ENCODE results near the gene TDRD1. TPM values are rescaled to one million over a fixed set of nuclear protein-coding genes. Genes with fewer than 3 reads are reported as not detected.

The TDRD1 gene
- total RNA-seq, 1 donor from 2014 or later, result 2.1 TPM

DNA sequence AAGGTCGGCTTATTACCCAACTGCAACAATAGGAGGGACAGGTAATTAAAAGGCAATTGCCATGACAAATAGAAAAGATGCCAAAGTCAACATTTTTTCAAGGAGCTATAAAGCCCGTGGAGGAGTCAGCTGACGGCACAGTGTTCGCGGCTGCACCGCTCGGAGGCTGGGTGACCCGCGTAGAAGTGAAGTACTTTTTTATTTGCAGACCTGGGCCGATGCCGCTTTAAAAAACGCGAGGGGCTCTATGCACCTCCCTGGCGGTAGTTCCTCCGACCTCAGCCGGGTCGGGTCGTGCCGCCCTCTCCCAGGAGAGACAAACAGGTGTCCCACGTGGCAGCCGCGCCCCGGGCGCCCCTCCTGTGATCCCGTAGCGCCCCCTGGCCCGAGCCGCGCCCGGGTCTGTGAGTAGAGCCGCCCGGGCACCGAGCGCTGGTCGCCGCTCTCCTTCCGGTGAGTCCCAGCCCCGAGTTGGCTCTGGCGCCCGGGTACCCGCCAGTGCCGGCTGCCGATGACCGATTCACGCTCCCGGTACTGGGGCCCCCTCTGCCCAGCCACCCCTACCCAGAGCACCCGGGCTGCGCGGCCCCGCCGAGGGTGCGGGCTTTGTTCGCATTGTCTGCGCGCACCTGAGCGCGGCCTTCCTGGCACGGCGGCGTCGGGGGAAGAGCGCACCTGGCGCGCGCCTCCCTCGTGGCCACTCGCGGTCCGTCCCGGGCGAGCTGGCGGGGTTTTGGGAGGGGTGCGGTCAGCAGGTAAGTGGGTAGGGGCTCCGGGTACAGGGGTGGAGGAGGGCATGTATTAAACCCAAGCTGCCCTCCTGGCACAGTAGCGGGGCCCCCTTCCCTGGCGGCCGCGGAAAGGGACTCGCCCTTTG, 60.2 kb downstream of the TDRD1 start, which contains the start of gene VWA2:
Gene VWA2 (plus strand): TSS at position 138 of the 877 bp plus-strand sequence. CDS start 9,460 bp downstream, outside the sequence.
- FAIRE-seq, result no peak
- Histone ChIP-seq H3K27me3 (ENCODE audit: control insufficient read depth, insufficient read depth, low read length) (no peaks in the 10 kb centered on the region), H3K4me3 (ENCODE audit: low read depth, low read length) (peak within 1 kb of the TSS; percentile 50), H3K36me3 (ENCODE audit: control insufficient read depth, insufficient read depth, low read length) (no peaks in the 10 kb centered on the region)
- no peak for DNase-seq (ENCODE audit: low read depth)
- TF ChIP-seq, protein P1, sequence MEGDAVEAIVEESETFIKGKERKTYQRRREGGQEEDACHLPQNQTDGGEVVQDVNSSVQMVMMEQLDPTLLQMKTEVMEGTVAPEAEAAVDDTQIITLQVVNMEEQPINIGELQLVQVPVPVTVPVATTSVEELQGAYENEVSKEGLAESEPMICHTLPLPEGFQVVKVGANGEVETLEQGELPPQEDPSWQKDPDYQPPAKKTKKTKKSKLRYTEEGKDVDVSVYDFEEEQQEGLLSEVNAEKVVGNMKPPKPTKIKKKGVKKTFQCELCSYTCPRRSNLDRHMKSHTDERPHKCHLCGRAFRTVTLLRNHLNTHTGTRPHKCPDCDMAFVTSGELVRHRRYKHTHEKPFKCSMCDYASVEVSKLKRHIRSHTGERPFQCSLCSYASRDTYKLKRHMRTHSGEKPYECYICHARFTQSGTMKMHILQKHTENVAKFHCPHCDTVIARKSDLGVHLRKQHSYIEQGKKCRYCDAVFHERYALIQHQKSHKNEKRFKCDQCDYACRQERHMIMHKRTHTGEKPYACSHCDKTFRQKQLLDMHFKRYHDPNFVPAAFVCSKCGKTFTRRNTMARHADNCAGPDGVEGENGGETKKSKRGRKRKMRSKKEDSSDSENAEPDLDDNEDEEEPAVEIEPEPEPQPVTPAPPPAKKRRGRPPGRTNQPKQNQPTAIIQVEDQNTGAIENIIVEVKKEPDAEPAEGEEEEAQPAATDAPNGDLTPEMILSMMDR (IDR thresholded peaks at IDR 0.05; ENCODE audit: insufficient read depth, low read length, severe bottlenecking), result peak; percentile 32

DNA sequence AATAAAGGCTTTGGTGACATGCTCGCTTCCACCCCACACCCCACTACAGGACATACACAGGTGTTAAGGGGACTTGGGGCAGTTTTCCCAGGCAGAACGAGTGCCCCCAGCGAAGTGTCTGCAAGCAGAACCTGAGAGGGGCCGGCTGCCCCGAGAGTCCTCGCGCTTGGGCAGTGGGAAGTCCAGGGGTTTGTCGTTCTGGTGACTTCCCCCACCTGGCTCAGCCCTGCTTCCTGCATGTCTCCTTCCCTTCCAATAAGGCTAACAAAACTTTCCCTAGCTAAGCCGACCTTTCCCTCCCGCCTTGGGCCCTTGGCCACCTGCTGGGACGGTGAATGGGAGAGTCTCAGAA, 60.8 kb downstream of the TDRD1 start:
- TF ChIP-seq, protein P1 (IDR thresholded peaks at IDR 0.05; ENCODE audit: insufficient read depth, low read length, severe bottlenecking), result no peak
- DNase-seq (ENCODE audit: low read depth) (no peak), FAIRE-seq (no peak)
- no peaks in the 10 kb centered on the region for H3K36me3 ChIP-seq (ENCODE audit: control insufficient read depth, insufficient read depth, low read length)
- no peaks in the 10 kb centered on the region for H3K27me3 ChIP-seq (ENCODE audit: control insufficient read depth, insufficient read depth, low read length)
- peak overlapping the region; percentile 50 for H3K4me3 ChIP-seq (ENCODE audit: low read depth, low read length)

DNA sequence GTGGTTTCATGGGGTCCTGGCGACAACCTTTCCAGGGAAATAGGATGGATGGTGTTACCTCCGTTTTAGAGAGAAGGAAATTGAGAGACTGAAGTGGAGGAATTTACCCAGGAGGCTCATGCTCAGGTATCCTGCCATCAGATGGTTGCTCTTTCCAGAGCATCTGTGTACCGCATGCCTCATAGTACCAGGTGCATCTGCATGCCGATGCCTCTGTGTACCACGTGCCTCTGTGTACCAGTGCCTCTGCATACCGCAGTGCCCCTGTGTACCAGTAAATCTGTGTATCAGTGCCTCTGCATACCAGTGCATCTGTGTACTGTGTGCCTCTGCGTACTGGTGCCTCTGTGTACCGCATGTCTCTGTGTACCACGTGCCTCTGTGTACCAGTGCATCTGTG, 63.1 kb downstream of the TDRD1 start:
- Histone ChIP-seq H3K36me3 (ENCODE audit: control insufficient read depth, insufficient read depth, low read length) (no peaks in the 10 kb centered on the region), H3K4me3 (ENCODE audit: low read depth, low read length) (no peak overlapping the region), H3K27me3 (ENCODE audit: control insufficient read depth, insufficient read depth, low read length) (no peaks in the 10 kb centered on the region)
- TF ChIP-seq, protein P1 (IDR thresholded peaks at IDR 0.05; ENCODE audit: insufficient read depth, low read length, severe bottlenecking), result no peak
- DNase-seq (ENCODE audit: low read depth) (no peak), FAIRE-seq (peak; percentile 64)

DNA sequence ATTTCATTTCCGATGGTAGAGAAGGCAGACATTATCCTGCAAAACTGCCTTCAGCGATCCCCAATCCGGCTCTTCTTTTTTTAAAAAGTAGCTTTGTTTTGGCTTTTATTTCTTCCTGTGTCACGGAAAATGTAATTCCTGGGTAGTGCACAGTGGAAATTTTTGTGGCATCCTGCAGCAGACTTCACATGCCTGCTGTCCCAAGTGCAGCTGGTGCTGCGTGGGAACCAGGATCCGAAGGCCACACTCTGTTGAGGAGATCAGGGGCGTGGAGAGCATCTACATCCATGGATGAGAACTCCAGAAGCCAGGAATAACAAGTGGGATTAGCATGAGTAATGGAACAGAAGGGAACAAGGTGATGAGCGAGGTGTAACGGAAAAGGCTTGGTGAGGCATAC, 64.5 kb downstream of the TDRD1 start:
- H3K36me3 ChIP-seq (ENCODE audit: control insufficient read depth, insufficient read depth, low read length), result no peaks in the 10 kb centered on the region
- DNase-seq (ENCODE audit: low read depth) (no peak), FAIRE-seq (no peak)
- no peaks in the 10 kb centered on the region for H3K27me3 ChIP-seq (ENCODE audit: control insufficient read depth, insufficient read depth, low read length)
- TF ChIP-seq, protein P1 (IDR thresholded peaks at IDR 0.05; ENCODE audit: insufficient read depth, low read length, severe bottlenecking), result no peak
- H3K4me3 ChIP-seq (ENCODE audit: low read depth, low read length), result no peak overlapping the region

DNA sequence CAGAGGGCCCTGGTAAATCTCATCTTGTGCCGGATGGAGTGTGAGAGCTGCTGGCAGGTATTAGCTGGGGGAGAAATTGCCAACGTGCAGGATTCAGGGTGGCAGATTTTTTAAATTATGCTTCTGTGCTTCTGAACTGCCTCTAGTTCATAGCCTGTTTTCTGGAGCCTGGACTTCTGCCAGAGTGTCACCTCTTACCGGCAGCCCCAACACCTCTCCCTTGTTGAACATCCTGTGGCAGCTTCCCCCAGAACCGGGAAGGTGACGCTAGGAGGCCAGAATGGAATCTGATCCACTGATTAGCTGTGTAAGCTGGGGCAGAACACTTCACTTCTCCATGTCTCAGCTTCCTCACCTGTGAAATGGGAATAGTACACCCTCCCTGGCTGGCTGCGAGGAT, 65.0 kb downstream of the TDRD1 start:
- Histone ChIP-seq H3K36me3 (ENCODE audit: control insufficient read depth, insufficient read depth, low read length) (no peaks in the 10 kb centered on the region), H3K27me3 (ENCODE audit: control insufficient read depth, insufficient read depth, low read length) (no peaks in the 10 kb centered on the region), H3K4me3 (ENCODE audit: low read depth, low read length) (no peak overlapping the region)
- TF ChIP-seq, protein P1 (IDR thresholded peaks at IDR 0.05; ENCODE audit: insufficient read depth, low read length, severe bottlenecking), result no peak
- DNase-seq (ENCODE audit: low read depth) (no peak), FAIRE-seq (no peak)
